ENCODE measurements around the gene CRACR2A.

DNA sequence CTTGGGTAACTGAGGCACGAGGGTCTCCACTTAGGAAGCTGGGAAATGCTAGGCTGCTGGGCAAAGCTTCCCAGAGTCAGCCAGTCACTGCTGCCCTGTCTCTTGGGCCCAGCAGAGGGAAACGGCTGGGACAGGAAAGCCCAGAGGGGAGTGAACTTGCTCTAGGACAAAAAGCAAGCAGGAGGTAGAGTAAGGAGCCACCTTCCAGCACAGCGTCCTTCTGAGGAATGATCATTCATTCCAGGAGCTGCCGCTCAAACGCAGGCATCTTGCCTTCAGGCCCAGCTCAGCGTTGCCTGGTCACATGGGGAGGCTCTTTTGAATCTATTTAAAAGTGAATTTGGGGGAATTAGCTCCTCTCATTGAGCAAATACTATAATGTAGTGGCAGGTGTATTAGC, 118.6 kb downstream of the CRACR2A start:
- TF ChIP-seq, protein P1, sequence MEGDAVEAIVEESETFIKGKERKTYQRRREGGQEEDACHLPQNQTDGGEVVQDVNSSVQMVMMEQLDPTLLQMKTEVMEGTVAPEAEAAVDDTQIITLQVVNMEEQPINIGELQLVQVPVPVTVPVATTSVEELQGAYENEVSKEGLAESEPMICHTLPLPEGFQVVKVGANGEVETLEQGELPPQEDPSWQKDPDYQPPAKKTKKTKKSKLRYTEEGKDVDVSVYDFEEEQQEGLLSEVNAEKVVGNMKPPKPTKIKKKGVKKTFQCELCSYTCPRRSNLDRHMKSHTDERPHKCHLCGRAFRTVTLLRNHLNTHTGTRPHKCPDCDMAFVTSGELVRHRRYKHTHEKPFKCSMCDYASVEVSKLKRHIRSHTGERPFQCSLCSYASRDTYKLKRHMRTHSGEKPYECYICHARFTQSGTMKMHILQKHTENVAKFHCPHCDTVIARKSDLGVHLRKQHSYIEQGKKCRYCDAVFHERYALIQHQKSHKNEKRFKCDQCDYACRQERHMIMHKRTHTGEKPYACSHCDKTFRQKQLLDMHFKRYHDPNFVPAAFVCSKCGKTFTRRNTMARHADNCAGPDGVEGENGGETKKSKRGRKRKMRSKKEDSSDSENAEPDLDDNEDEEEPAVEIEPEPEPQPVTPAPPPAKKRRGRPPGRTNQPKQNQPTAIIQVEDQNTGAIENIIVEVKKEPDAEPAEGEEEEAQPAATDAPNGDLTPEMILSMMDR (conservative IDR thresholded peaks at IDR 0.05; ENCODE audit: low read depth, low read length), result no peak
- TF ChIP-seq EZH2 (IDR thresholded peaks at IDR 0.05; ENCODE audit: low read length, unreplicated experiment) (no peak), EZH2phosphoT487 (IDR thresholded peaks at IDR 0.05; ENCODE audit: borderline replicate concordance, low read length) (no peak)
